DOHH2 (cell line): ENCODE measurements around the gene FBXL14.
"Not testable (repeated sequence)": the region's sequence is repeated elsewhere in the genome, so short reads cannot be mapped to it uniquely, and the experiment has no call there.

Experiments used
- H3F3A ChIP-seq: fragments of 200-600 bp; sonication (generic), shearing (Covaris generic); 2 replicates; pipeline ENCODE4 v1.6.0; 2016; ENCODE audit warnings: antibody characterized with exemption, mild to moderate bottlenecking; ENCODE audit not compliant: control insufficient read depth, insufficient read depth
- H3K27ac ChIP-seq: fragments of 200-600 bp; sonication (generic); 2 replicates; pipeline ENCODE4 v1.5.1; 2014; ENCODE audit warnings: low read depth, mild to moderate bottlenecking, low read length, moderate library complexity
- H3K27me3 ChIP-seq: fragments of 200-600 bp; sonication (generic); 2 replicates; pipeline ENCODE4 v1.6.1; 2014; ENCODE audit warnings: mild to moderate bottlenecking, low read length, mixed read lengths; ENCODE audit not compliant: control insufficient read depth
- H3K36me3 ChIP-seq: fragments of 200-600 bp; sonication (generic); 2 replicates; pipeline ENCODE4 v1.6.1; 2014; ENCODE audit warnings: mild to moderate bottlenecking, low read length, moderate library complexity, mixed read lengths; ENCODE audit not compliant: control insufficient read depth
- H3K4me1 ChIP-seq: fragments of 200-600 bp; sonication (generic); 2 replicates; pipeline ENCODE4 v1.6.1; 2014; ENCODE audit warnings: mild to moderate bottlenecking, low read length, mixed read lengths; ENCODE audit not compliant: control insufficient read depth
- H3K4me2 ChIP-seq: fragments of 200-600 bp; sonication (generic); 2 replicates; pipeline ENCODE4 v1.6.0; 2014; ENCODE audit warnings: mild to moderate bottlenecking, low read length, moderate library complexity
- H3K4me3 ChIP-seq: fragments of 200-600 bp; sonication (generic); 2 replicates; pipeline ENCODE4 v1.5.1; 2014; ENCODE audit warnings: mild to moderate bottlenecking, low read length, mixed read lengths
- H3K79me2 ChIP-seq: fragments of 200-600 bp; sonication (generic); 2 replicates; pipeline ENCODE4 v1.6.1; 2014; ENCODE audit warnings: mild to moderate bottlenecking, low read length, mixed read lengths; ENCODE audit not compliant: control insufficient read depth
- H3K9me2 ChIP-seq: fragments of 200-600 bp; sonication (generic); replicated peaks from 2 replicates; pipeline ENCODE4 v1.6.1; 2014; ENCODE audit warnings: mild to moderate bottlenecking, low read length, mixed read lengths; ENCODE audit not compliant: control insufficient read depth
- H3K9me3 ChIP-seq: fragments of 200-600 bp; sonication (generic); 2 replicates; pipeline ENCODE4 v1.6.1; 2014; ENCODE audit warnings: antibody characterized with exemption, low read length, mixed read lengths; ENCODE audit not compliant: control insufficient read depth, insufficient read depth
- H4K20me1 ChIP-seq: fragments of 200-600 bp; sonication (generic); 2 replicates; pipeline ENCODE4 v1.6.0; 2014; ENCODE audit warnings: low read depth, mild to moderate bottlenecking, antibody characterized with exemption, low read length, moderate library complexity; ENCODE audit not compliant: control insufficient read depth, insufficient read depth
- EZH2phosphoT487 ChIP-seq: fragments of 200-600 bp; sonication (generic); IDR thresholded peaks from 2 replicates; pipeline ENCODE4 v1.6.1; 2017; ENCODE audit warnings: borderline replicate concordance, mild to moderate bottlenecking, antibody characterized with exemption, low read length, moderate library complexity, mixed read lengths
- TF ChIP-seq, protein P1 (sequence below): fragments of 200-600 bp; sonication (generic); IDR thresholded peaks from one replicate; pipeline ENCODE4 v1.5.1; 2014; ENCODE audit warnings: antibody characterized with exemption, mild to moderate bottlenecking, low read depth, low read length; ENCODE audit not compliant: poor library complexity, severe bottlenecking

Gene FBXL14

DNA sequence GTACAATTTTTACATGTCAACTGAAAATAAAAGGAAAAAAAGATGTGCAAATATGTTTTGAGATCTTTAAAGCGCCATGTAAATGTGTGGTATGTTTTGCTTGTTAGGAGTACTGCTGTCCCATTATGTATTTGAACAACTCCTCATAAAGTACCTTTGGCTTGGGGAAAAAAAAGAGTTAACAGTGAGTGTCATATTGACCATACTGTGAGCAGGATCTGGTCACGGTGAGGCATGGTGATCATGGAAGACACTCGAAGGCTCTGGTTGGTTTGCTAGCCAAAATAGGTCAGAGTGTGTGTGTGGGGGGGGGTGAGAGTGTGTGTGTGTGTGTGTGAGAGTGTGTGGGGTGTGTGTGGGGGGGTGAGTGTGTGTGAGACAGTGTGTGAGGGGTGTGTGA, 10.1 kb upstream of the FBXL14 start:
- Histone ChIP-seq H3K36me3 (no peaks in the 10 kb centered on the region), H4K20me1 (no peaks in the 10 kb centered on the region), H3F3A (peaks cover 14% of the 10 kb centered on the region; the same call in 1 of the 2 replicates), H3K79me2 (no peaks in the 10 kb centered on the region), H3K4me2 (no peak overlapping the region), H3K27me3 (no peaks in the 10 kb centered on the region), H3K4me3 (no peak overlapping the region), H3K27ac (no peak overlapping the region), H3K4me1 (peaks cover 46% of the 10 kb centered on the region), H3K9me2 (no peaks in the 10 kb centered on the region), H3K9me3 (no peaks in the 10 kb centered on the region)
- TF ChIP-seq, protein P1, sequence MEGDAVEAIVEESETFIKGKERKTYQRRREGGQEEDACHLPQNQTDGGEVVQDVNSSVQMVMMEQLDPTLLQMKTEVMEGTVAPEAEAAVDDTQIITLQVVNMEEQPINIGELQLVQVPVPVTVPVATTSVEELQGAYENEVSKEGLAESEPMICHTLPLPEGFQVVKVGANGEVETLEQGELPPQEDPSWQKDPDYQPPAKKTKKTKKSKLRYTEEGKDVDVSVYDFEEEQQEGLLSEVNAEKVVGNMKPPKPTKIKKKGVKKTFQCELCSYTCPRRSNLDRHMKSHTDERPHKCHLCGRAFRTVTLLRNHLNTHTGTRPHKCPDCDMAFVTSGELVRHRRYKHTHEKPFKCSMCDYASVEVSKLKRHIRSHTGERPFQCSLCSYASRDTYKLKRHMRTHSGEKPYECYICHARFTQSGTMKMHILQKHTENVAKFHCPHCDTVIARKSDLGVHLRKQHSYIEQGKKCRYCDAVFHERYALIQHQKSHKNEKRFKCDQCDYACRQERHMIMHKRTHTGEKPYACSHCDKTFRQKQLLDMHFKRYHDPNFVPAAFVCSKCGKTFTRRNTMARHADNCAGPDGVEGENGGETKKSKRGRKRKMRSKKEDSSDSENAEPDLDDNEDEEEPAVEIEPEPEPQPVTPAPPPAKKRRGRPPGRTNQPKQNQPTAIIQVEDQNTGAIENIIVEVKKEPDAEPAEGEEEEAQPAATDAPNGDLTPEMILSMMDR, result no peak
- TF ChIP-seq EZH2phosphoT487, result no peak

DNA sequence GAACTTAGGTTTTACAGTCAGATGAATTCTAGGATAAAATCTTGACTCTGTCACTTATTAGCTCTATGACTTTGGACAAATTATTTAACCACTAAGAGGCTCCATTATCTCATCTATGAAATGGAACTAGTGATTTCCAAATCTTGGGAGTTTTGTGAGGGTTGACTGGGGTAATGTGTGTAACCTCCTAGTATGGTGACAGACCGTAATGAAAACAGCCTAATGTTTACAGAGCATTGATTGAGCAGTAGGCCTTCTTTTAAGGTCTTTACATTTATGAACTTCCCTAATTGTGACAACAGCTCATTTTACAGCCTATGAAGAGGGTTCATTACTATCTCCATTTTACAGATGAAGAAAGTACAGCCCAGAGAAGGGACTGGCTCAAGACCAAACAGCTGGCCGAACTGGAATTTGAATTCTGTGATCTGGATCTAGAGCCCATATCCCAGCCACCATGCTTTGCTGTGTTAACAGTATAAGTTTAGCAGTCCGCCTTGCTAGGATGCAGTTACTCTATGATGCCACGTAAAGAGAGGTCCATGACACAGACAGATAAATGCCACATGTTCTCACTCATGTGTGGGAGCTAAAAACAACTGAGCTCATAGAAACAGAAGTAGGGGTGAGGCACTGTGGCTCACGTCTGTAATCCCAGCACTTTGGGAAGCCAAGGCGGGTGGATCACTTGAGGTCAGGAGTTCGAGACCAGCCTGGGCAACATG, 9.1 kb upstream of the FBXL14 start:
- TF ChIP-seq, protein P1, result no peak
- no peak for TF ChIP-seq EZH2phosphoT487
- no peaks in the 10 kb centered on the region for H3K9me3 ChIP-seq
- no peaks in the 10 kb centered on the region for H4K20me1 ChIP-seq
- no peak overlapping the region for H3K4me3 ChIP-seq
- peaks cover 37% of the 10 kb centered on the region for H3K4me1 ChIP-seq
- no peaks in the 10 kb centered on the region for H3K79me2 ChIP-seq
- peaks cover 14% of the 10 kb centered on the region; the same call in 1 of the 2 replicates for H3F3A ChIP-seq
- H3K4me2 ChIP-seq, result no peak overlapping the region
- no peaks in the 10 kb centered on the region for H3K36me3 ChIP-seq
- no peaks in the 10 kb centered on the region for H3K9me2 ChIP-seq
- no peaks in the 10 kb centered on the region for H3K27me3 ChIP-seq
- H3K27ac ChIP-seq, result no peak overlapping the region

DNA sequence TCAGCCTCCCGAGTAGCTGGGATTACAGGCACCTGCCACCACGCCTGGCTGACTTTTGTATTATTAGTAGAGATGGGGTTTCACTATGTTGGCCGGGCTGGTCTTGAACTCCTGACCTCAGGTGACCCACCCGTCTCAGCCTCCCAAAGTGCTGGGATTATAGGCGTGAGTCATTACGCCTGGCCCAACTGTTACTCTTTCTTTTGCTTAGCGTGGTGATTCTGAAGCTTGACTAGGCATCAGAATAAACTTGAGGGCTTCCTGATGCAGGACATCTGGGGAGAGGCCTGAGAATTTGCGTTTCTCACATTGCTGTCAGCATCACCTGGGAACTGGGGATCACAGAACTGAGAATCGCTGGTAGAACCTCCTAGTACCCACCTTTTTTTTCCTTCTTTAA, 8.3 kb upstream of the FBXL14 start:
- not testable (repeated sequence) for H4K20me1 ChIP-seq, H3K27ac ChIP-seq, H3K79me2 ChIP-seq, H3K36me3 ChIP-seq, H3K9me2 ChIP-seq, H3K4me3 ChIP-seq, H3K4me2 ChIP-seq, H3K9me3 ChIP-seq, H3K27me3 ChIP-seq
- H3K4me1 ChIP-seq, result peaks cover 30% of the 10 kb centered on the region
- peaks cover 14% of the 10 kb centered on the region; the same call in 1 of the 2 replicates for H3F3A ChIP-seq

DNA sequence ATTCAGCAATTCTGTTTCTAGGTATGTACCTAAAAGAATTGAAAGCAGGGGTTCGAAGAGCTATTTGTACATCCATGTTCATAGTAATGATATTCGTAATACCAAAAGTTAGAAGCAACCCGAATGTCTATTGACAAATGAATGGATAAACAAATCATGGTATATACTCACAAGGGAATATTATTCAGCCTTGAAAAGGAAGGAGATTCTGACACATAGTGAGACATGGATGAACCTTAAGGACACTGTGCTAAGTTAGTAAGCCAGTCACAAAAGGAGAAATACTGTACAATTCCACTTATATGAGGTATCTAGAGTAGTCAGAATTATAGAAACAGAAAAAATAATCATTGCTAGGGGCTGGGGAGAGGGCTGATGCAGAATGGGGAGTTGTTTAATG, 4.4 kb upstream of the FBXL14 start:
- Histone ChIP-seq H3K79me2 (peaks cover 1% of the 10 kb centered on the region), H3K27me3 (no peaks in the 10 kb centered on the region), H3K4me3 (no peak overlapping the region), H3K9me3 (no peaks in the 10 kb centered on the region), H3K36me3 (no peaks in the 10 kb centered on the region), H4K20me1 (no peaks in the 10 kb centered on the region), H3K27ac (no peak overlapping the region), H3F3A (peaks cover 14% of the 10 kb centered on the region; the same call in 1 of the 2 replicates), H3K4me1 (peaks cover 30% of the 10 kb centered on the region), H3K9me2 (no peaks in the 10 kb centered on the region), H3K4me2 (no peak overlapping the region)
- no peak for TF ChIP-seq EZH2phosphoT487
- TF ChIP-seq, protein P1, result no peak
